Activated CD8-positive, alpha-beta memory T cell treated with anti-CD3 and anti-CD28 coated beads, Interleukin-2, amount 50 U/mL, for 1 hour (primary cell): Measurements from ENCODE around the gene AKNA.
A peak's percentile ranks its signal among the peaks of the same experiment; 100 is the strongest.

Source experiments
- DNase-seq: peaks from one replicate; pipeline ENCODE4 v3.0.0-alpha.2; 2020; ENCODE audit errors: extremely low read depth

AKNA gene

GRCh38 chr9:114387680-114388356 lies at the start of gene AKNA:
TSS of gene AKNA (minus strand) at chr9:114387982. CDS start at chr9:114381333, 6,649 bp downstream.
- peak; percentile 70 for DNase-seq

- no peak for DNase-seq
Observed at GRCh38 chr9:114437401-114437893, 49.7 kb upstream of the AKNA start.

- no peak for DNase-seq
Observed at GRCh38 chr9:114434878-114435311, 47.1 kb upstream of the AKNA start.

DNA sequence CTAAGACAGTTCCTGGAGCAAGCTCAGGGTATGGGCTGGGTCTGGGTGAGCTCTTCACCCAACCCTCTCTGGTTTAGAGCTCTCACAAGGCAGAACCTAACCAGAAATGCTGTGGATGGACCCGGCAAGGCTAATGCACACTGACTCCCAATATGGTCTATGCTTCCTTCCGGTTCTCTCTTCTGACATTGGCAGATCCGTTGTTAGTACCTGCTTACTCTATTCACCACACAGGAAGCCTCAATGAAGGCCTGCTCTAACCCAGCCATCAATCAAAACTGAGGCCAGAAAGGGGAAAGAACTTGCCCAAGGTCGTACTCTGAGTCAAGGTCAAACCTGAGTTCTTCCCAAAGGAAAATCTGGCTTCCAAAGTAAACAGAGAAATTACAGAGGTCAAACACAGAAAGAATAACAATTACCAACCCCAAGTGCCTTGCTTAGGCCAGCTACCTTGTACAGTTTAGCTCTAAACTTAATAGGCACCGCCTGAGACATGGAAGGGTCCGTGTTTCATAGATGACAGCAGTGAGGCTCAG lies 46.0 kb upstream of the AKNA start:
- no peak for DNase-seq

- no peak for DNase-seq
Observed at GRCh38 chr9:114433086-114433485, 45.3 kb upstream of the AKNA start.

GRCh38 chr9:114432323-114433067 lies 44.7 kb upstream of the AKNA start:
- DNase-seq, result no peak

- no peak for DNase-seq
Observed at GRCh38 chr9:114431770-114432169, 44.0 kb upstream of the AKNA start.

GRCh38 chr9:114431003-114431402 lies 43.2 kb upstream of the AKNA start:
- DNase-seq, result no peak

GRCh38 chr9:114430457-114430856 lies 42.7 kb upstream of the AKNA start:
- DNase-seq, result no peak

DNA sequence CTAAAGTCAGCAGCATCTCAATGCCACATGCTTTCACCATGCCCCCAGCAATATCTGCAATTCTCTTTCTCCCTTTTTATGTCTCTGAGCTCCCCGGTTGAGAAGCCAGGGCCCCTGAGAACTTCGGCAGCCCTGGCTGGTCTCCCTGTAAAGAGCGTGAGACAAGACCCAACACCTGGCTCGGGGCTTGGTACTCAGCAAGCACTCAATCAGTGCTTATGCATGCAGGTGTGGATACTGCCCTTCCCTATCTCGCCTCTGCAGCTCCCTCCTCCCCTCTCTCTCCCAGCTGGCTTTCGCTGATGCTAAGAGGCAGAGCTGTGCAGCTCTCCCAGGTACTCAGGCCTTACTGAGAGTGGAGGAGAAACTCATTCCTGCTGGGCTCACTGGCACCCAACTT lies 41.7 kb upstream of the AKNA start:
- no peak for DNase-seq

- no peak for DNase-seq
Observed at GRCh38 chr9:114428466-114428865, 40.7 kb upstream of the AKNA start.

DNA sequence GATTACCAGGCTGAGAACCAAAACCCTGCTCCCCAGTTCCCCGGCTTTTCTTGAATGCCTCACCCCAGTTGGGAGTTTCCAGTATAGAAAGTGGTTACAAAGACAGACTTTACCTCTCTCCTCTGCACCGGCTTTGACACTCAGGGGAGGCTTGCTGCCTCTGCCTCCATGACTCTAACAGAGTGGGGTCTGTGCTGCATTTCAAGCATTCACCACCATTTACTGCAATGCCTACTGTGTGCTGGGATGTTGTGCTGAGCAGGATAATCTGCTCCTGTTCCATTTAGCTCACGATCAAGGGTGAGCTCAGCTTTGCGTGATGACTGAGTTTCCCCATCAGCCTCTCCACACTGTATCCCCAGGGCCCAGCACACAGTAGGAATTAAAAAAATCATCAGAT lies 39.9 kb upstream of the AKNA start:
- no peak for DNase-seq

- no peak for DNase-seq
Observed at GRCh38 chr9:114426046-114426948, 38.5 kb upstream of the AKNA start.

DNA sequence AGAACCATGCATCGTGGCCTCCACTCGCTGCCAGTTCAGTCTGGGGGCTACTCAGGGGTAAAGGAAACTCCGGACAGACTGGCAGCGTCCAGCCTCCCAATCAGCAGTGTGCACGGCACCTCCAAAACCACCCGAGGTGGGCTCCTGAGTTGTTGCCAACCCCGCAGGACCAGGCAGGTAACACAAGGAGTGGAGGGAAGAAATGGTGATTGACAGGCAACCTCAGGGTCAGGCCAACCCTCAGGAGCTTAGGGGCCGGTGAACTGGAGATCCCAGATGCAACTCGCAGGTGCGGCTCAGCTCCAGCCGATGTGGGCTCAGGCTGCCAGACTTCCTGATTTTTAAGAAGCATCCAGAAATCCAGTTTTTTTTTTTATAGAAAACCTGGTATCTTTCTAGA lies 37.3 kb upstream of the AKNA start:
- DNase-seq, result no peak

DNA sequence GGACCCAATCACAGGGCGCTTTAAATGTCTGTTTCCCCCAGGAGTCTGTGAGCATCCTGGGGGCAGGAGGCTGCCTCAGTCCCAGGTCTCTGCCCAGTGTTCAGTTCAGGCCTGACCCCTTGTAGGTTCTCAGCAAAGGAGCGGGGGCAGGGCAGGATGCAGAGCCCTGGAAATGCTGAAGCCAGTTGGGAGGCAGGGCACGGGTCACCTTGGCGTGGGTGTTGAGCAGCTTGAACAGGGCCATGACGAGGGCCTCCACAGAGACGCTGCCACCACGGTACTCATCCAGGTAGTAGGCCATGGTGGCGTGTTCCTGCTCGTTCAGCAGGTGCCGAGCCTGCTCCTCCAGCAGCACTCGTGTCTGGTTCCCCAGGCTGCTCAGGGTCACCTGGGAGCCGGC lies 36.3 kb upstream of the AKNA start:
- no peak for DNase-seq

DNA sequence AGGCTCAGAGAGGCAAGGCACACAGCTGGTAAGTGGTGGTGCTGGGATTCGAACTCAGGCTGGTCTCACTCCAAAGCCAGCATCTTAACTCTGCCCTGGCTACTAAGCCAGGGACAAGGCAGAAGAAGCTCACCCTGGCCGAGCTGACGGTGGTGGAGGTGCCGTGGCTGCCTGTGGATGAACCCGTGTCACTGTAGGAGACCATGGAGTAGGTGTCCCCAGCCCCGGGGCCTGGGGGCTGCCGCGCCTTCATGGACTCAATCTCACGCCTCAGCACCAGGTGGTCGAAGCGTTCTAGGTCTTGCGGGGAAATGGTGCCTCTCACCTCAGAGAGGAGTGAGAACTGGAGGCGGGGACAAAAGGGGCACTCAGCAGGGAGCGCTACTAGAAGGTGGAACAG lies 35.4 kb upstream of the AKNA start:
- DNase-seq, result no peak

GRCh38 chr9:114421147-114421546 lies 33.4 kb upstream of the AKNA start:
- DNase-seq, result no peak

DNA sequence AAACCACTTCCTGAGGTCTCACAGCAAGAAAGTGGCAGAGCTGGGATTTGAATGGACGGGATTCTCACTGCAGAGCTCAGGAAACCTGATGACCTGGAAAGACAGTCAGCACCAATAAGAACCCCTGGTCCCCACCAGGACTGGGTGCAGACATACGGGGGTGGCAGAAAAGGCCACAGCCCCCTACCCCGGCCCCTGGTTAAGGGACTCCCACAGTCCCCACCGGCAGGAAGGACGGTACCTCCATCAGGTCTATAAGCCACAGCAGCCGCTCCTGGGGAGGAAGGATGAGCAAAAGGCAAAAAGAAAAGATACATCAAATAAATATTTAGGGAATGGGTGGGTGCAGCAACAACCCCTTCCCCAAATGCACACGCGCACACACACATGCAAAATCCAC lies 32.0 kb upstream of the AKNA start:
- no peak for DNase-seq

DNA sequence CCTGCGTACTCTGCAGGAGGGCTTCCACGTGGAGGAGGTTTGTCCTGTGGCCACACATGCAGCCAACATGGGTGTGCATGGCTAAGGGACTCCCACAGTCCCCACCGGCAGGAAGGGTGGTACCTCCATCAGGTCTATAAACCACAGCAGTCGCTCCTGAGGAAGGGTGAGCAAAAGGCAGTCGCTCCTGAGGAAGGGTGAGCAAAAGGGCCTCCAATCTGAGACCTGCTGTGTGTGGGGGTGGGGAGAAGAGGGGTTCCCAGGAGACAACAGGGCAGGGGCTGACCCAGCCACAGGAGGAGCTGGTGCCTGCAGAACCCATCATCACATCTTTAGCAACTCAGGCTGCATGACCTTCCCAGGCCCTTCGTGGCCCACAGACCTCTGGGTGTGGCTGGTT lies 30.3 kb upstream of the AKNA start:
- DNase-seq, result no peak

DNA sequence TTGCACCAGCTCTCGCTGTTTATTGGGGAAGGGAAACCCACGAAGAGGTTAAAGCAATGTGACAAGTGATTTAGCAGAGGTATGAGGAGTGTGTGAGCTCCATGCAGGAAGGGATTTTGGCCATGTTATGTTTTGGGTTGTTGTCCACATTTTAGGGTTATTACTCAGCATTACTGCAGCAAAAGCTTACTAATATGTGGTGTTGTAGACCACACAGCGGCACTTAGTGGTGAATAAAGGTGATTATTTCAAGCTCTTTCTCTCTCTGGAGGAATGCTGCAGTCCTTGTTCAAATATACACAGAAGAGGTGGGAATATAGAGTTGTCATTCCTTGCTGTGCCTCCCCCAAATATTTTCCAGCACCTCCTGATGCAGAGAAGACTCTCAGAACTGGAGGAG lies 29.7 kb upstream of the AKNA start:
- no peak for DNase-seq

DNA sequence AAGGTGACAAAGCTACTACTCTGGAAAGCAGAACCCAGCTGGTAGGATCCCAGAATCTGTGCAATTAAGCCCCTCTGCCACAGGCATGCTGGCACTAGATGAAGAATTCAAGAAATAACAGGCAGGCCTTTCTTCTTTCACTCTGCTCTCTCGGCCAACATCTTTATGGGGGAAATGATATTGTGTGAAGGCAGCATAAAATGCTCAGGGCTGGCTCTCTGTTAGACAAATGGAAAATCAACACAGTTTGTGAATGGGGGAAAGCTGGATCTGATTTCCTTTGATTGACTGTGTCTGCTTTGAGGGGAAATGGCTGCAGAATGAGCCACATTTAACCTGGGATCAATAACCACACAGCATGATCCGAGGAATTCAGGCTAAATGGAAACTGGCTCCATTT lies 29.1 kb upstream of the AKNA start:
- no peak for DNase-seq

- no peak for DNase-seq
Observed at GRCh38 chr9:114416290-114416689, 28.5 kb upstream of the AKNA start.
